IMR-90 (cell line): ENCODE measurements around the gene NRG4. TPM values are rescaled to one million over a fixed set of nuclear protein-coding genes. Genes with fewer than 3 reads are reported as not detected.

Experiments used
- ATAC-seq: fragments of 200-7000 bp; cut with Tn5 transposase; 2 replicates; pipeline ENCODE4 v1.9.1; 2020; ENCODE audit warnings: low read depth, mild to moderate bottlenecking, moderate library complexity
- BruUV-seq: library from RNA; stranded (reverse); fragments of 400-500 nt; replicated peaks from 2 replicates; lab custom pipeline; 2021; lab: Mats Ljungman, UMichigan
- CTCF ChIA-PET: fragments of 300-600 bp; formaldehyde crosslinking; extraction: SDS; loops from one replicate; lab custom pipeline; 2021; ENCODE audit warnings: antibody characterized with exemption; lab: Yijun Ruan, JAX
- POLR2A ChIA-PET: fragments of 300-600 bp; sonication (Branson Sonifier 250); formaldehyde crosslinking; loops from one replicate; lab custom pipeline; 2022; ENCODE audit warnings: antibody characterized with exemption; ENCODE audit not compliant: unreplicated experiment; lab: Charles Lee
- DNase-seq: peaks from one replicate; pipeline ENCODE4 v3.0.0; 2013
- H2AFZ ChIP-seq: replicated peaks from 2 replicates; pipeline ENCODE3; 2013; ENCODE audit warnings: low read length, mild to moderate bottlenecking; ENCODE audit not compliant: poor library complexity
- H2AK5ac ChIP-seq: 2 replicates; pipeline ENCODE4 v1.6.1; 2013; ENCODE audit warnings: low read depth, low read length, inconsistent platforms
- H2AK9ac ChIP-seq: replicated peaks from 2 replicates; pipeline ENCODE3; 2013; ENCODE audit warnings: mild to moderate bottlenecking, low read depth, low read length, moderate library complexity; ENCODE audit not compliant: poor library complexity
- H2BK120ac ChIP-seq: 2 replicates; pipeline ENCODE4 v1.6.1; 2013; ENCODE audit warnings: low read depth, low read length, inconsistent platforms
- H2BK15ac ChIP-seq: 3 replicates; pipeline ENCODE4 v1.6.1; 2013; ENCODE audit warnings: low read depth, low read length, inconsistent platforms
- H2BK20ac ChIP-seq: 2 replicates; pipeline ENCODE4 v1.6.1; 2013; ENCODE audit warnings: low read depth, mild to moderate bottlenecking, inconsistent platforms, low read length, moderate library complexity
- H2BK5ac ChIP-seq: 2 replicates; pipeline ENCODE4 v1.6.1; 2013; ENCODE audit warnings: mild to moderate bottlenecking, low read depth, low read length, inconsistent platforms; ENCODE audit not compliant: poor library complexity, severe bottlenecking
- H3K14ac ChIP-seq: replicated peaks from 2 replicates; pipeline ENCODE4 v1.6.1; 2013; ENCODE audit warnings: low read depth, low read length, inconsistent platforms
- H3K18ac ChIP-seq: 2 replicates; pipeline ENCODE4 v1.6.1; 2013; ENCODE audit warnings: low read depth, low read length, control low read depth
- H3K23ac ChIP-seq: 2 replicates; pipeline ENCODE4 v1.6.1; 2013; ENCODE audit warnings: low read depth, low read length, inconsistent platforms
- H3K27ac ChIP-seq: 2 replicates; pipeline ENCODE4 v1.5.1; 2013; ENCODE audit warnings: mild to moderate bottlenecking, control low read depth, low read length; ENCODE audit not compliant: insufficient read depth
- H3K27me3 ChIP-seq: 2 replicates; pipeline ENCODE4 v1.6.1; 2013; ENCODE audit warnings: low read length; ENCODE audit not compliant: control insufficient read depth, insufficient read depth
- H3K36me3 ChIP-seq: 2 replicates; pipeline ENCODE4 v1.6.1; 2013; ENCODE audit warnings: low read length, mixed read lengths; ENCODE audit not compliant: control insufficient read depth, insufficient read depth
- H3K4ac ChIP-seq: 2 replicates; pipeline ENCODE4 v1.6.1; 2013; ENCODE audit warnings: low read depth, low read length, inconsistent platforms
- H3K4me1 ChIP-seq: 2 replicates; pipeline ENCODE4 v1.6.1; 2013; ENCODE audit warnings: low read length, mixed read lengths; ENCODE audit not compliant: control insufficient read depth, insufficient read depth
- H3K4me2 ChIP-seq: 2 replicates; pipeline ENCODE4 v1.6.1; 2013; ENCODE audit warnings: low read depth, mild to moderate bottlenecking, control low read depth, low read length, moderate library complexity
- H3K4me3 ChIP-seq: 2 replicates; pipeline ENCODE4 v1.5.1; 2013; ENCODE audit warnings: low read depth, mild to moderate bottlenecking, control low read depth, low read length, moderate library complexity; ENCODE audit not compliant: insufficient read depth
- H3K56ac ChIP-seq: 2 replicates; pipeline ENCODE4 v1.6.1; 2013; ENCODE audit warnings: low read length, inconsistent platforms; ENCODE audit not compliant: insufficient read depth; ENCODE audit errors: extremely low read depth
- H3K79me1 ChIP-seq, 2 experiments: 2 replicates each; pipeline ENCODE4 v1.6.1; 2013; ENCODE audit warnings: low read length in 2 of 2, inconsistent platforms in 1 of 2, low read depth in 1 of 2
- H3K9ac ChIP-seq: 2 replicates; pipeline ENCODE4 v1.6.1; 2013; ENCODE audit warnings: low read depth, low read length, control low read depth
- H3K9me1 ChIP-seq: 2 replicates; pipeline ENCODE4 v1.6.1; 2013; ENCODE audit warnings: low read length, inconsistent platforms; ENCODE audit not compliant: insufficient read depth
- H3K9me3 ChIP-seq: 2 replicates; pipeline ENCODE4 v1.6.1; 2013; ENCODE audit warnings: low read length; ENCODE audit not compliant: control insufficient read depth, insufficient read depth
- H4K20me1 ChIP-seq: 2 replicates; pipeline ENCODE4 v1.6.1; 2013; ENCODE audit warnings: low read length, inconsistent platforms; ENCODE audit not compliant: insufficient read depth
- H4K5ac ChIP-seq: 2 replicates; pipeline ENCODE4 v1.6.1; 2013; ENCODE audit warnings: mild to moderate bottlenecking, low read depth, low read length, control low read depth
- H4K8ac ChIP-seq, 2 experiments: 2 replicates each; pipeline ENCODE4 v1.6.1; 2013; ENCODE audit warnings: low read depth in 2 of 2, low read length in 2 of 2, control low read depth in 1 of 2, inconsistent platforms in 1 of 2
- H4K91ac ChIP-seq: 2 replicates; pipeline ENCODE4 v1.6.1; 2013; ENCODE audit warnings: low read depth, low read length, inconsistent platforms; ENCODE audit not compliant: insufficient read depth
- BHLHE40 ChIP-seq: fragments of 150-350 bp; IDR thresholded peaks from 2 replicates; pipeline ENCODE4 v1.6.1; 2016; ENCODE audit warnings: mild to moderate bottlenecking, low read depth, low read length
- CEBPB ChIP-seq: IDR thresholded peaks from 2 replicates; pipeline ENCODE4 v1.6.1; 2012; ENCODE audit warnings: low read depth, low read length, improper control_type of control experiment
- CHD1 ChIP-seq: IDR thresholded peaks from 2 replicates; pipeline ENCODE4 v1.6.1; 2012; ENCODE audit warnings: low read depth, low read length, improper control_type of control experiment
- FOS ChIP-seq: fragments of 150-350 bp; IDR thresholded peaks from 2 replicates; pipeline ENCODE4 v1.6.1; 2016; ENCODE audit warnings: low read depth, low read length
- MAFK ChIP-seq: IDR thresholded peaks from 2 replicates; pipeline ENCODE4 v1.6.1; 2012; ENCODE audit warnings: low read depth, low read length, improper control_type of control experiment
- MAZ ChIP-seq: IDR thresholded peaks from 2 replicates; pipeline ENCODE4 v1.6.1; 2012; ENCODE audit warnings: low read depth, mild to moderate bottlenecking, low read length, improper control_type of control experiment, moderate library complexity, borderline replicate concordance
- MXI1 ChIP-seq: IDR thresholded peaks from 2 replicates; pipeline ENCODE4 v1.6.1; 2012; ENCODE audit warnings: low read depth, mild to moderate bottlenecking, low read length, moderate library complexity, borderline replicate concordance
- POLR2A ChIP-seq: IDR thresholded peaks from 2 replicates; pipeline ENCODE4 v1.6.1; 2012; ENCODE audit warnings: mild to moderate bottlenecking, low read depth, low read length
- RAD21 ChIP-seq: IDR thresholded peaks from 2 replicates; pipeline ENCODE4 v1.6.1; 2012; ENCODE audit warnings: low read length, improper control_type of control experiment
- RCOR1 ChIP-seq: IDR thresholded peaks from 2 replicates; pipeline ENCODE4 v1.6.1; 2012; ENCODE audit warnings: mild to moderate bottlenecking, low read length, improper control_type of control experiment; ENCODE audit not compliant: insufficient replicate concordance
- RFX5 ChIP-seq: IDR thresholded peaks from 2 replicates; pipeline ENCODE4 v1.8.0; 2012; ENCODE audit warnings: low read depth, mild to moderate bottlenecking, low read length, moderate library complexity
- SMC3 ChIP-seq: fragments of 150-350 bp; IDR thresholded peaks from 2 replicates; pipeline ENCODE4 v1.6.1; 2016; ENCODE audit warnings: low read depth, mild to moderate bottlenecking, antibody characterized with exemption, low read length, moderate library complexity
- WGBS, 2 experiments: methylation state at CpG; one replicate each; pipeline versions ENCODE4 v1.1.5 to v1.1.7; 2013; ENCODE audit warnings: missing lambda C conversion rate in 2 of 2; ENCODE audit not compliant: insufficient read length in 1 of 2; ENCODE audit errors: extremely low coverage in 2 of 2; 5-methylcytosine and 5-hydroxymethylcytosine counted together
- dilution Hi-C: fragments of 300-500 bp; cut with HindIII; formaldehyde crosslinking; loops from one replicate; pipeline ENCODE4 v1.14.3; 2018; ENCODE audit warnings: low sequenced_read_pairs; ENCODE audit not compliant: unreplicated experiment
- in situ Hi-C: fragments of 300-500 bp; cut with MboI; formaldehyde crosslinking; loops from 3 replicates; pipeline ENCODE4 v1.14.3; 2019; ENCODE audit warnings: low sequenced_read_pairs, inconsistent platforms, mixed read lengths
- intact Hi-C: fragments of 100-400 bp; cut with micrococcal nuclease; formaldehyde crosslinking; loops from 2 replicates; pipeline ENCODE4 v1.10.0; 2022
- polyA plus RNA-seq, 3 experiments: library from polyadenylated mRNA; depleted of rRNA; stranded (reverse); fragments of >200 nt; gene quantifications; 2 replicates each; pipeline ENCODE4 v1.2.3, GENCODE V29; 2012; ENCODE audit warnings: low replicate concordance in 1 of 3
- total RNA-seq: library from RNA; depleted of rRNA; stranded (reverse); fragments of >200 nt; gene quantifications from 2 replicates; pipeline ENCODE4 v1.2.3, GENCODE V29; 2012
- TF ChIP-seq, protein P1 (sequence below): conservative IDR thresholded peaks from 2 replicates; pipeline ENCODE4 v1.5.1; 2012; ENCODE audit warnings: mild to moderate bottlenecking, low read depth, low read length, improper control_type of control experiment
- TF ChIP-seq, protein P2 (sequence below): fragments of 150-350 bp; IDR thresholded peaks from 2 replicates; pipeline ENCODE4 v1.6.1; 2017; ENCODE audit warnings: mild to moderate bottlenecking, antibody characterized with exemption, low read length, low read depth

Gene NRG4
- total and polyA plus RNA-seq, 2 of the 4 experiments (the other 2 are of a cell fraction): not detected

DNA sequence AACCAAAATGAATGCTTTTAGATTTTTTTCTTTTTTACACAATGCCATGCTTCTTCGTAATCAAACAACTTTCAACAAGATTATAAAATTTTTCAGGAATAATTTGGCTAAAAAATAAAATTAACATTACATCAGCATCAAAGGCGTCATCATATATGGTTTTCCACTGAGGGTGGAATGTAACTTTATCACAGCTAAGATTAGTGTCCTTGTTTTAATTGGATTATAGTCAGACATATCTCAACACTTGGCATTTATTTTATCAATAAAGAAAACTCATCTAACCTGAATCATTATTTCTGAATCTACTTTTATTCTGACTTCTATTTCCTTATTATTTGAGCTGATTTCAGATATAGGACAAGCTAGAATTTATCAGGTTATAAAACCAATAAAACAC lies 1.6 kb downstream of the NRG4 start:
- no peaks in the 10 kb centered on the region for H4K20me1 ChIP-seq
- H2AFZ ChIP-seq: no peak overlapping the region
- intact Hi-C loops: no loop called here
- H3K23ac ChIP-seq: no peak overlapping the region
- H3K4ac ChIP-seq: no peak overlapping the region
- H2AK9ac ChIP-seq: no peak overlapping the region
- dilution Hi-C loops: no loop called here
- peaks cover 1% of the 10 kb centered on the region; the same call in 1 of the 2 replicates for H3K4me1 ChIP-seq
- H3K9me1 ChIP-seq: no peaks in the 10 kb centered on the region
- no peak overlapping the region for H3K56ac ChIP-seq
- H3K27ac ChIP-seq: no peak overlapping the region
- H3K4me2 ChIP-seq: no peak overlapping the region
- H3K36me3 ChIP-seq: no peaks in the 10 kb centered on the region
- H2BK5ac ChIP-seq: no peak overlapping the region
- ATAC-seq (no peak), DNase-seq (no peak)
- no peak overlapping the region for H2BK120ac ChIP-seq
- TF ChIP-seq BHLHE40 (no peak), CEBPB (no peak), RAD21 (no peak), SMC3 (no peak), MXI1 (no peak), POLR2A (no peak), RCOR1 (no peak), MAZ (no peak), FOS (no peak), MAFK (no peak), CHD1 (no peak), RFX5 (no peak)
- TF ChIP-seq, protein P1, sequence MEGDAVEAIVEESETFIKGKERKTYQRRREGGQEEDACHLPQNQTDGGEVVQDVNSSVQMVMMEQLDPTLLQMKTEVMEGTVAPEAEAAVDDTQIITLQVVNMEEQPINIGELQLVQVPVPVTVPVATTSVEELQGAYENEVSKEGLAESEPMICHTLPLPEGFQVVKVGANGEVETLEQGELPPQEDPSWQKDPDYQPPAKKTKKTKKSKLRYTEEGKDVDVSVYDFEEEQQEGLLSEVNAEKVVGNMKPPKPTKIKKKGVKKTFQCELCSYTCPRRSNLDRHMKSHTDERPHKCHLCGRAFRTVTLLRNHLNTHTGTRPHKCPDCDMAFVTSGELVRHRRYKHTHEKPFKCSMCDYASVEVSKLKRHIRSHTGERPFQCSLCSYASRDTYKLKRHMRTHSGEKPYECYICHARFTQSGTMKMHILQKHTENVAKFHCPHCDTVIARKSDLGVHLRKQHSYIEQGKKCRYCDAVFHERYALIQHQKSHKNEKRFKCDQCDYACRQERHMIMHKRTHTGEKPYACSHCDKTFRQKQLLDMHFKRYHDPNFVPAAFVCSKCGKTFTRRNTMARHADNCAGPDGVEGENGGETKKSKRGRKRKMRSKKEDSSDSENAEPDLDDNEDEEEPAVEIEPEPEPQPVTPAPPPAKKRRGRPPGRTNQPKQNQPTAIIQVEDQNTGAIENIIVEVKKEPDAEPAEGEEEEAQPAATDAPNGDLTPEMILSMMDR: no peak
- TF ChIP-seq, protein P2, sequence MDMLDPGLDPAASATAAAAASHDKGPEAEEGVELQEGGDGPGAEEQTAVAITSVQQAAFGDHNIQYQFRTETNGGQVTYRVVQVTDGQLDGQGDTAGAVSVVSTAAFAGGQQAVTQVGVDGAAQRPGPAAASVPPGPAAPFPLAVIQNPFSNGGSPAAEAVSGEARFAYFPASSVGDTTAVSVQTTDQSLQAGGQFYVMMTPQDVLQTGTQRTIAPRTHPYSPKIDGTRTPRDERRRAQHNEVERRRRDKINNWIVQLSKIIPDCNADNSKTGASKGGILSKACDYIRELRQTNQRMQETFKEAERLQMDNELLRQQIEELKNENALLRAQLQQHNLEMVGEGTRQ: no peak
- in situ Hi-C loops: no loop called here
- H4K8ac ChIP-seq: no peak overlapping the region
- H2BK15ac ChIP-seq: no peak overlapping the region
- WGBS, 2 experiments: no CpG with 5 or more reads among the region's 2 CpGs
- POLR2A ChIA-PET: no interaction called here
- no peak overlapping the region for H2AK5ac ChIP-seq
- peaks cover 2% of the 10 kb centered on the region; the same call in 1 of the 2 replicates for H3K27me3 ChIP-seq
- H3K9me3 ChIP-seq: no peaks in the 10 kb centered on the region
- H3K4me3 ChIP-seq: no peak overlapping the region
- no peak overlapping the region for H2BK20ac ChIP-seq
- no peak overlapping the region for H3K9ac ChIP-seq
- no peak overlapping the region for H3K18ac ChIP-seq
- no peak overlapping the region for H3K14ac ChIP-seq
- BruUV-seq: no TSS peak
- H3K79me1 ChIP-seq: no peaks in the 10 kb centered on the region
- CTCF ChIA-PET: no interaction called here
- no peak overlapping the region for H4K5ac ChIP-seq
- H4K91ac ChIP-seq: no peak overlapping the region
